Activated effector memory CD4-positive, alpha-beta T cell treated with Interleukin-2 at 50 U/mL for 16 hours (primary cell): ENCODE measurements around the gene MAP3K13.

Source experiments
- DNase-seq: peaks from one replicate; pipeline ENCODE4 v3.0.0-alpha.2; 2020

Gene MAP3K13

DNA sequence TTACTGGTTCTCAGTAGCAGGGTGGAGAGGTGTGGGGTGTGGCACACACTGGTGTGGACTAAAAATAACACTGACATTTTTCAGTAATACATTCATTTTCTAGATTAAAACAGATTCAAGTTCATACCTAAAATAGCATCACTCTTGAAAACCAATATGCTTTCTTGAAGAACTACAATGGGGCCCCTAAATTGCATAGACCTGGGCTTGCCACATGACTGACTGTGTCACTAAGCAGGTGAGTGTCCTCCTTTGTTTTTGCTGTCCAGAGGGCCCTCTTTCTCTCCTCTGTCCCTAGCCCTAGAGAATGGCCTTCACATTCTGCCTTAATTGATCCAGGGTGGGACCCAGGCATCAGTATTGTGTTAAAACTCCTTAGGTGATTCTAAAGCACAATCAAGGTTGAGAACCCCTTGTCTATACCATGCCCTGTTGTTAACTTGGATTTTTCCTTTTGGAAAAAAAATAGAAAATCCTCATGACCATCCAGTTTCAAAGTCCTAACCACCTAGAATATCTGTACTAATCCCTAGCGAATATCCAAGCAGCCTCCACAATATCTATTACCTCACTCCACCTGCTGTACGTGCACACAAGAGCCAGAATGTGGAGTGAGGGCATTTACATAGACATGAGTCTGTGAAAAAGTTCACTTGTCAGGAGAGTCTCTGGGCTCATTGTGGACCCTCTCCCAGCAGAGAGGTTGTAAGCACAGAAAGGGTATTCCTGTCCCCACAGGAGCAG is 154.6 kb downstream of the MAP3K13 start:
- DNase-seq, result no peak

- no peak for DNase-seq
Measured at GRCh38 chr3:185519021-185519420, 156.1 kb downstream of the MAP3K13 start.

DNA sequence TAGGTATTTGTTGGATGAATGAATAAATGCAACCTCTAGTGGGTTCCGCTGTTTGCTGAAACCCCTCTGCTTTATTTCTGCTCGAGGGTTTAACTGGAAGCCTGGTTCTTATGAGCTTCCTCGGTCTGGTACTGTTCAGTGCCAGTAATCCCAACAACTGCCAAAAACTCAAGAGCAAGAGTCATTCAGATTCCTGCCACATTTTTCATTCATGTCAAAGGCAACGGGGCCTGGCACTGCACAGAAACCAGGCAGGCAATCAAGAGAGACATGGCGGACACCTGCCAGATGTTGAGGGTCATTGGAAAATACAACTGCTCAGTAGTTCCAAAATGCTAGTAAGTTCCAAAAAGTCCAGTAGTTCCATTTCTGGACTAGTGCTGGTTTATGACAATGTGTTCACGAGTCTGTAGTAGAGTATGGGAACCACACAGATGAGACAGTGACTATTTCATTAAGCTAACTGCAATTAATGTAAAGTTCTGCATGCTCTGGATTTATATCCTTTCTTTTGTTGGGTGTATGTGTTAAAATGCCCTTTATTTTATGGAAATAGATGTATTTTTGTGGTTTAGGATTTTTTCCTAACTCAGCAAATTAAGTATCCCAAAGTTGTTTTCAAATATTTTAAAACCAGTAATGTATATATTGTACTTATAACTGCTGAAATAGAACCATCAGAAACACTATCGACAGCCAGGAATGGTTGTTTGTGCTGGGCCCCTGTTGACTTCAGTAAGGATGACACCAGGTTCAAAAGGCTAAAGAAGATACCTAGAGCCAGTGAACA is 158.6 kb downstream of the MAP3K13 start:
- DNase-seq, result no peak

DNA sequence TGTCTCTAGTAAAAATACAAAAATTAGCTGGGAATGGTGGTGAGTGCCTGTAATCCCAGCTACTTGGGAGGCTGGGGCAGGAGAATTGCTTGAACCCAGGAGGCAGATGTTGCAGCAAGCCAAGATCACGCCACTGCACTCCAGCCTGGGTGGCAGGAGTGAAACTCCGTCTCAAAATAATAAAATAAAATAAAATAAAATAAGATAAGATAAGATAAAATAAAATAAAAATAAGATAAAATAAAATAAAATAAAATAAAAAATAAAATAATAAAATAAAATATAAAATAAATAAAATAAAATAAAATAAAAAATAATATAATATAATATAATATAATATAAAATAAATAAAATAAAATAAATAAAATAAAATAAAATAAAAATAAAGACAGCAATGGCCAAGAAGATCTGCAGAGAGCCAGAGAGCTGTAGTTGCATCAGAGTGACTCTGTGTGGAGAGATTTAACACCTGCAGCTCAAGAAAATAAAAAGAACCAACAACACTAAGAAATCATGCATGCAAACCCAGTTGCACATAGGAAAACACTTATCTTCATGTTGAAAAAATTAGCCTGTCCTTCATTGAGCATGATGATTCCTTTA is 163.5 kb downstream of the MAP3K13 start:
- no peak for DNase-seq

GRCh38 chr3:185527364-185527763 is 164.4 kb downstream of the MAP3K13 start:
- DNase-seq, result no peak

GRCh38 chr3:185528532-185528931 is 165.6 kb downstream of the MAP3K13 start:
- no peak for DNase-seq

DNA sequence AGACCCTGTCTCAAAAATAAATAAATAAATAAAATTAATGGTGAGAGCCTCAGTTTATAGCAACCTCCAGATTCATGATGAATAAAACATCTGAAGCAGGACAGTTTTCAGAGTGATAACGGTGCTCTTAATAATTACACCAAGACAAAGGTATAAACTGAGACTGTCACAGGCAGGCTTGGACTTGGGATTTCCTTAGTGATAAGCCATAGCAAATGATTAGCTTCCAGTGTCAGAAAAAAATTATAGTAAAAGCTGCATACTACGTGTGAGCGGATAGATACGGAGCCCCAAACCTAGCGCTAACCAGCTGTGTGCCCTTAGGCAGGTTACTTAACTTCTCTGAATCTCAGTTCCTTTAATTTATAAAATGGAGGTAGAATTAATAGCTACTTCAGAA is 167.9 kb downstream of the MAP3K13 start:
- no peak for DNase-seq

- DNase-seq, result no peak
Measured at GRCh38 chr3:185532901-185533300, 170.0 kb downstream of the MAP3K13 start.

GRCh38 chr3:185534511-185534910 is 171.6 kb downstream of the MAP3K13 start:
- DNase-seq, result no peak

DNA sequence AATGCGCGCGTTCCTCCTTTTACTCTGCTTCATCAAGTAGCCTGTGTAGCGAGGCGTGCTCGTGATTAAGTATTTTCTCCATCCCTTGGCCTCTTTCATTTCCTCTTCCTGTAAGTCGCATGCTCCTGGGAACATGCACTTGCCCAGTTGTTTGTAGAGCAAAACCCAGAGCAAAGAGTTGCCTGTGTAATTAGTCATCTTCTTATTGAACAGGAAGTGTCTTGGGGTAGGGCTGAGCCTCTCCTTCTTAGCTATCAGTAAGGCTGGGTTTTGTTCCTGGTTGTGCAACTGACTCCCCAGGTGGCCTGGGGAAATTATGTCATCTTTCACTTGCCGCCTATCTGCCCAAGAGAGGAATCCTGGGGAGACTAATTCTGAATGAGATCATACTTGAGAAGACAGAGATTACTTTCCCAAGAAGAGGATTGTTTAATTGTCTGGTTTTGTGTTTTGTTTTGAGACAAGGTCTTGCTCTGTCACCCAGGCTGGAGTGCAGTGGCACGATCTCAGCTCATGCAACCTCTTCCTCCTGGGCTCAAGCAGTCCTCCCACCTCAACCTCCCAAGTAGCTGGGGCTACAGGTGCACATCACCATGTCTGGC is 174.5 kb downstream of the MAP3K13 start:
- DNase-seq, result no peak
